ENCODE measurements around the gene CASP3. TPM values are rescaled to one million over a fixed set of nuclear protein-coding genes. Genes with fewer than 3 reads are reported as not detected.

Gene CASP3
- total RNA-seq, 1 experiment from 2014 or later: 13.2 TPM

GRCh38 chr4:184647266-184648053, 1.8 kb downstream of the CASP3 start:
- no peaks in the 10 kb centered on the region for H3K27me3 ChIP-seq (ENCODE audit: low read length)
- H2AFZ ChIP-seq (ENCODE audit: low read length): peak overlapping the region; percentile 76; the same call in 1 of the 2 replicates
- H3K36me3 ChIP-seq (ENCODE audit: low read depth, low read length): no peaks in the 10 kb centered on the region
- H4K20me1 ChIP-seq (ENCODE audit: low read length): no peaks in the 10 kb centered on the region
- TSS peak; percentile 28 for BruUV-seq (replicated peaks)
- ChIA-PET POLR2A (ENCODE audit: unreplicated experiment) (interaction anchor here (0.5 to 0.6 kb wide), 2 partner anchors 110 to 476 kb away, joined by 3 read pairs; no protein-coding TSS in a partner anchor), CTCF (no interaction called here)
- H3K9me2 ChIP-seq (replicated peaks; ENCODE audit: low read length): no peaks in the 10 kb centered on the region
- TF ChIP-seq CTCF (conservative IDR thresholded peaks at IDR 0.05; ENCODE audit: low read depth, low read length) (no peak), EZH2phosphoT487 (IDR thresholded peaks at IDR 0.05; ENCODE audit: borderline replicate concordance, low read length) (no peak), EZH2 (IDR thresholded peaks at IDR 0.05; ENCODE audit: low read length, unreplicated experiment) (no peak)
- H3K79me2 ChIP-seq (ENCODE audit: low read length): peaks cover 64% of the 10 kb centered on the region
- H3K9ac ChIP-seq (ENCODE audit: low read length): peak overlapping the region; percentile 84
- ATAC-seq (peak; percentile 6; the same call in 1 of the 2 replicates), DNase-seq (peak; percentile 35)
- no peak overlapping the region for H3K27ac ChIP-seq (ENCODE audit: low read length)
- H3K9me3 ChIP-seq (ENCODE audit: low read length): no peaks in the 10 kb centered on the region
- H3K4me2 ChIP-seq (ENCODE audit: low read length): peak overlapping the region; percentile 90
- H3K4me1 ChIP-seq (ENCODE audit: insufficient read depth, low read length): peaks cover 21% of the 10 kb centered on the region
- intact Hi-C loops (cut with micrococcal nuclease): loop anchor here (2.0 to 10.0 kb wide), 3 partner anchors 100 to 383 kb away; no protein-coding TSS in a partner anchor
- H3K4me3 ChIP-seq (ENCODE audit: low read length): peak overlapping the region; percentile 93
- no peaks in the 10 kb centered on the region for H3F3A ChIP-seq (ENCODE audit: low read length, unreplicated experiment)

GRCh38 chr4:184645904-184646610, 3.2 kb downstream of the CASP3 start:
- ChIA-PET CTCF (no interaction called here), POLR2A (ENCODE audit: unreplicated experiment) (no interaction called here)
- H3K4me2 ChIP-seq (ENCODE audit: low read length): no peak overlapping the region
- H3K9me2 ChIP-seq (replicated peaks; ENCODE audit: low read length): no peaks in the 10 kb centered on the region
- no peaks in the 10 kb centered on the region for H3K36me3 ChIP-seq (ENCODE audit: low read depth, low read length)
- BruUV-seq (replicated peaks): no TSS peak
- TF ChIP-seq EZH2phosphoT487 (IDR thresholded peaks at IDR 0.05; ENCODE audit: borderline replicate concordance, low read length): no peak
- TF ChIP-seq EZH2 (IDR thresholded peaks at IDR 0.05; ENCODE audit: low read length, unreplicated experiment): no peak
- no peak for TF ChIP-seq CTCF (conservative IDR thresholded peaks at IDR 0.05; ENCODE audit: low read depth, low read length)
- H3K27me3 ChIP-seq (ENCODE audit: low read length): no peaks in the 10 kb centered on the region
- H3K9me3 ChIP-seq (ENCODE audit: low read length): no peaks in the 10 kb centered on the region
- H3F3A ChIP-seq (ENCODE audit: low read length, unreplicated experiment): no peaks in the 10 kb centered on the region
- no peak overlapping the region for H2AFZ ChIP-seq (ENCODE audit: low read length)
- peaks cover 75% of the 10 kb centered on the region for H3K79me2 ChIP-seq (ENCODE audit: low read length)
- DNase-seq (no peak), ATAC-seq (no peak)
- no peak overlapping the region for H3K27ac ChIP-seq (ENCODE audit: low read length)
- no peak overlapping the region for H3K9ac ChIP-seq (ENCODE audit: low read length)
- intact Hi-C loops (cut with micrococcal nuclease): loop anchor here (5.0 to 10.0 kb wide), 2 partner anchors 101 to 241 kb away; no protein-coding TSS in a partner anchor
- no peak overlapping the region for H3K4me3 ChIP-seq (ENCODE audit: low read length)
- no peaks in the 10 kb centered on the region for H4K20me1 ChIP-seq (ENCODE audit: low read length)
- H3K4me1 ChIP-seq (ENCODE audit: insufficient read depth, low read length): peaks cover 21% of the 10 kb centered on the region
